SK-N-SH (cell line): ENCODE measurements around the gene DEPDC1B. TPM values are rescaled to one million over a fixed set of nuclear protein-coding genes. Genes with fewer than 3 reads are reported as not detected.

Experiments
- CTCF ChIA-PET: fragments of 300-600, 350-600 bp; formaldehyde crosslinking; extraction: SDS; loops from one replicate; lab custom pipeline; 2021; lab: Yijun Ruan, JAX
- POLR2A ChIA-PET: fragments of 350-600 bp; sonication (Branson Sonifier 250); formaldehyde crosslinking; extraction: SDS; loops from one replicate; lab custom pipeline; 2020; ENCODE audit warnings: antibody characterized with exemption, inconsistent platforms; lab: Yijun Ruan, JAX
- DNase-seq: peaks from one replicate; pipeline ENCODE4 v3.0.0; 2012
- H2AFZ ChIP-seq: fragments of 200-600 bp; sonication (generic); 2 replicates; pipeline ENCODE4 v1.8.1; 2016; ENCODE audit warnings: antibody characterized with exemption, mild to moderate bottlenecking, low read depth
- H3F3A ChIP-seq: fragments of 200-600 bp; sonication (generic); replicated peaks from 2 replicates; pipeline ENCODE3; 2016; ENCODE audit warnings: antibody characterized with exemption, mild to moderate bottlenecking; ENCODE audit not compliant: insufficient read depth
- H3K27ac ChIP-seq, 2 experiments: fragments of 200-500 bp in 1 of 2; fragments of 200-600 bp in 1 of 2; sonication (Bioruptor generic) in 1 of 2; sonication (generic), shearing (Covaris generic) in 1 of 2; 2 replicates each; pipeline versions ENCODE4 v1.5.1 to v1.6.1; 2014 to 2016; ENCODE audit warnings: low read depth in 2 of 2, inconsistent platforms in 1 of 2, low read length in 1 of 2, mild to moderate bottlenecking in 1 of 2, mixed read lengths in 1 of 2
- H3K27me3 ChIP-seq: fragments of 200-600 bp; sonication (generic), shearing (Covaris generic); 2 replicates; pipeline ENCODE4 v1.6.1; 2016; ENCODE audit warnings: mixed run types; ENCODE audit not compliant: insufficient read depth
- H3K36me3 ChIP-seq, 2 experiments: fragments of 200-500 bp in 1 of 2; fragments of 200-600 bp in 1 of 2; sonication (Bioruptor generic) in 1 of 2; sonication (generic) in 1 of 2; replicated peaks in 1 of 2; 2 replicates each; pipeline versions ENCODE3 to v1.5.1; 2014 to 2016; ENCODE audit warnings: low read length in 1 of 2, mild to moderate bottlenecking in 1 of 2; ENCODE audit not compliant: insufficient read depth in 2 of 2, control insufficient read depth in 1 of 2
- H3K4me1 ChIP-seq, 2 experiments: fragments of 200-500 bp in 1 of 2; fragments of 200-600 bp in 1 of 2; sonication (Bioruptor generic) in 1 of 2; sonication (generic), shearing (Covaris generic) in 1 of 2; 2 replicates each; pipeline versions ENCODE4 v1.5.1 to v1.6.1; 2014 to 2016; ENCODE audit warnings: low read depth in 1 of 2, low read length in 1 of 2, mixed run types in 1 of 2; ENCODE audit not compliant: insufficient read depth in 2 of 2, control insufficient read depth in 1 of 2
- H3K4me2 ChIP-seq: fragments of 200-600 bp; sonication (generic), shearing (Covaris generic); 2 replicates; pipeline ENCODE4 v1.6.1; 2017; ENCODE audit warnings: mixed run types
- H3K4me3 ChIP-seq, 2 experiments: fragments of 200-500 bp in 1 of 2; fragments of 200-600 bp in 1 of 2; sonication (Bioruptor generic) in 1 of 2; sonication (generic), shearing (Covaris generic) in 1 of 2; 2 replicates each; pipeline versions ENCODE4 v1.5.1 to v1.8.1; 2014 to 2016; ENCODE audit warnings: low read depth in 2 of 2, inconsistent platforms in 1 of 2, low read length in 1 of 2, mild to moderate bottlenecking in 1 of 2, mixed read lengths in 1 of 2, moderate library complexity in 1 of 2
- H3K79me2 ChIP-seq: fragments of 200-600 bp; sonication (generic); 2 replicates; pipeline ENCODE4 v1.8.1; 2017; ENCODE audit warnings: mild to moderate bottlenecking; ENCODE audit not compliant: insufficient read depth
- H3K9ac ChIP-seq: fragments of 200-600 bp; sonication (generic); 2 replicates; pipeline ENCODE4 v1.6.1; 2017; ENCODE audit warnings: mixed run types
- H3K9me2 ChIP-seq: fragments of 200-600 bp; sonication (generic); 2 replicates; pipeline ENCODE4 v1.6.1; 2017; ENCODE audit warnings: mixed run types
- H3K9me3 ChIP-seq: fragments of 200-600 bp; sonication (generic); 2 replicates; pipeline ENCODE4 v1.6.1; 2017; ENCODE audit warnings: mixed run types, mild to moderate bottlenecking, moderate library complexity
- H4K20me1 ChIP-seq: fragments of 200-600 bp; sonication (generic); 2 replicates; pipeline ENCODE4 v1.6.1; 2017; ENCODE audit warnings: mild to moderate bottlenecking, mixed run types; ENCODE audit not compliant: insufficient read depth
- CHD2 ChIP-seq: fragments of 150-350 bp; IDR thresholded peaks from 2 replicates; pipeline ENCODE4 v1.6.1; 2018; ENCODE audit warnings: low read length; ENCODE audit not compliant: partially characterized antibody
- EP300 ChIP-seq, 2 experiments: IDR thresholded peaks; 2 replicates each; pipeline versions ENCODE4 v1.4.0 to v1.6.1; 2012; ENCODE audit warnings: borderline replicate concordance in 1 of 2, low read depth in 1 of 2, low read length in 1 of 2
- FOSL2 ChIP-seq: IDR thresholded peaks from 2 replicates; pipeline ENCODE4 v1.4.0; 2012; ENCODE audit warnings: low read depth, mild to moderate bottlenecking, moderate library complexity, borderline replicate concordance
- FOXJ3 ChIP-seq: sonication (generic); formaldehyde crosslinking; IDR thresholded peaks from 2 replicates; pipeline ENCODE4 v1.5.1; 2020; ENCODE audit warnings: mild to moderate bottlenecking, missing genetic modification reagents
- FOXM1 ChIP-seq: IDR thresholded peaks from 2 replicates; pipeline ENCODE4 v1.4.0; 2012; ENCODE audit warnings: low read depth, mild to moderate bottlenecking
- GABPA ChIP-seq: IDR thresholded peaks from 2 replicates; pipeline ENCODE4 v1.4.0; 2012; ENCODE audit warnings: low read depth, mild to moderate bottlenecking
- GATA2 ChIP-seq: sonication (generic); formaldehyde crosslinking; IDR thresholded peaks from 2 replicates; pipeline ENCODE4 v1.5.0; 2020; ENCODE audit warnings: mild to moderate bottlenecking, missing genetic modification reagents
- MEF2A ChIP-seq: IDR thresholded peaks from 2 replicates; pipeline ENCODE4 v1.4.0; 2012; ENCODE audit warnings: low read depth, borderline replicate concordance
- MXI1 ChIP-seq: IDR thresholded peaks from 2 replicates; pipeline ENCODE4 v1.6.1; 2012; ENCODE audit warnings: mild to moderate bottlenecking, low read depth, low read length, improper control_type of control experiment
- NFIC ChIP-seq: IDR thresholded peaks from 2 replicates; pipeline ENCODE4 v1.4.0; 2012; ENCODE audit warnings: borderline replicate concordance
- RAD21 ChIP-seq: IDR thresholded peaks from 2 replicates; pipeline ENCODE4 v1.6.1; 2012; ENCODE audit warnings: mild to moderate bottlenecking, low read length
- RXRA ChIP-seq: IDR thresholded peaks from 2 replicates; pipeline ENCODE4 v1.4.0; 2012; ENCODE audit warnings: low read depth, mild to moderate bottlenecking, borderline replicate concordance
- SMC3 ChIP-seq: IDR thresholded peaks from 2 replicates; pipeline ENCODE4 v1.6.1; 2012; ENCODE audit warnings: low read depth, low read length, improper control_type of control experiment
- TAF1 ChIP-seq: IDR thresholded peaks from 2 replicates; pipeline ENCODE4 v1.6.1; 2012; ENCODE audit warnings: low read depth, mild to moderate bottlenecking, low read length, moderate library complexity, borderline replicate concordance
- TCF12 ChIP-seq: IDR thresholded peaks from 2 replicates; pipeline ENCODE4 v1.4.0; 2012
- YY1 ChIP-seq: IDR thresholded peaks from 2 replicates; pipeline ENCODE4 v1.4.0; 2012; ENCODE audit warnings: low read depth, mild to moderate bottlenecking
- WGBS: methylation state at CpG from one replicate; pipeline ENCODE4 v1.1.6; 2017; ENCODE audit warnings: low lambda C conversion rate; 5-methylcytosine and 5-hydroxymethylcytosine counted together
- polyA plus RNA-seq, 3 experiments: library from polyadenylated mRNA; depleted of rRNA; stranded (reverse); fragments of >200 nt; gene quantifications; 2 replicates each; pipeline ENCODE4 v1.2.3, GENCODE V29; 2012

Gene DEPDC1B
- polyA plus RNA-seq, 1 of the 3 experiments (the other 2 are of a cell fraction), result 4.7 TPM

GRCh38 chr5:60634051-60634450 is 65.9 kb downstream of the DEPDC1B start:
- no peak for DNase-seq
- H3K36me3 ChIP-seq, result peaks cover 0 to 8% of the 10 kb centered on the region in 2 experiments
- no peak overlapping the region for H3K4me3 ChIP-seq
- H2AFZ ChIP-seq, result no peak overlapping the region
- no peaks in the 10 kb centered on the region for H3K9me2 ChIP-seq
- no peak overlapping the region for H3K9ac ChIP-seq
- WGBS, result 82% methylated on average over 6 of the region's 6 CpGs
- POLR2A ChIA-PET, result no interaction called here
- CTCF ChIA-PET, result no interaction called here
- no peak overlapping the region for H3K27ac ChIP-seq
- H3K27me3 ChIP-seq, result no peaks in the 10 kb centered on the region
- H3K4me1 ChIP-seq, result peaks cover 0 to 3% of the 10 kb centered on the region in 2 experiments; a peak in 2 of 4 replicates
- no peaks in the 10 kb centered on the region for H3K9me3 ChIP-seq
- H4K20me1 ChIP-seq, result no peaks in the 10 kb centered on the region
- H3K4me2 ChIP-seq, result no peak overlapping the region
- TF ChIP-seq FOSL2 (no peak), YY1 (no peak), RXRA (no peak), CHD2 (no peak), FOXM1 (no peak), GATA2 (no peak), NFIC (no peak), RAD21 (no peak), SMC3 (no peak), TAF1 (no peak), GABPA (no peak), TCF12 (no peak), MXI1 (no peak)
- TF ChIP-seq, all 33 proteins: peak for 0
- no peaks in the 10 kb centered on the region for H3K79me2 ChIP-seq
- peaks cover 11% of the 10 kb centered on the region for H3F3A ChIP-seq

DNA sequence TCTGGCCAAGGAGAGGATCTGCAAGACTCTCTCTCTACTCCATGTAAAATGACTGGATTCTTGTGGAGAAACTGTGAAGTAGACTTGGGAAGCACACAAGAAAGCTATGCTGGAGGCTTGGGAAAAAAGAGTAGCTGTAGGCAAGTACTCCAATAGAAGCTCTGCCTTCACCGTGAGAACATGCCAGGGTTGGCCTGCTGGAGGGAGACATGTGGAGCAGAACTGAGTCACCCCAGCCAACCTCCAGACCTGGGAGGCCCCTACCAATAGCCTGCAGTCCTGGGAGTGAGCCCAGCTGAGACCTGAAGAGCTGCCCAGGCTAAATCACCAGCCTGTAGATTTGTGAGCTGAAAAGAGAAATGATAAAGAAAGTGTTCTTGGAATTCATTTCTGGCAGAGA is 66.6 kb downstream of the DEPDC1B start:
- Histone ChIP-seq H4K20me1 (no peaks in the 10 kb centered on the region), H3K4me1 (peaks cover 0 to 3% of the 10 kb centered on the region in 2 experiments; a peak in 2 of 4 replicates), H3K9me2 (no peaks in the 10 kb centered on the region), H3K79me2 (no peaks in the 10 kb centered on the region), H3K4me2 (0 out of 2 replicates have a peak overlapping the region, but pooled peaks have one; percentile 18), H3K9ac (no peak overlapping the region), H3K27ac (0 out of 4 replicates have a peak overlapping the region, but pooled peaks of 1 of the 2 experiments have one; percentile 36), H2AFZ (no peak overlapping the region), H3K9me3 (no peaks in the 10 kb centered on the region), H3K4me3 (no peak overlapping the region), H3F3A (peaks cover 11% of the 10 kb centered on the region), H3K36me3 (peaks cover 0 to 5% of the 10 kb centered on the region in 2 experiments), H3K27me3 (no peaks in the 10 kb centered on the region)
- POLR2A ChIA-PET, result no interaction called here
- CTCF ChIA-PET, result interaction anchor here (1.9 kb wide), 1 partner anchor 36 kb away, joined by 8 read pairs; no protein-coding TSS in a partner anchor
- DNase-seq, result no peak
- 92% methylated on average over 1 of the region's 1 CpG for WGBS
- TF ChIP-seq FOXJ3 (CRISPR knock-in tag) (no peak), GATA2 (no peak), RAD21 (no peak), MXI1 (no peak)

DNA sequence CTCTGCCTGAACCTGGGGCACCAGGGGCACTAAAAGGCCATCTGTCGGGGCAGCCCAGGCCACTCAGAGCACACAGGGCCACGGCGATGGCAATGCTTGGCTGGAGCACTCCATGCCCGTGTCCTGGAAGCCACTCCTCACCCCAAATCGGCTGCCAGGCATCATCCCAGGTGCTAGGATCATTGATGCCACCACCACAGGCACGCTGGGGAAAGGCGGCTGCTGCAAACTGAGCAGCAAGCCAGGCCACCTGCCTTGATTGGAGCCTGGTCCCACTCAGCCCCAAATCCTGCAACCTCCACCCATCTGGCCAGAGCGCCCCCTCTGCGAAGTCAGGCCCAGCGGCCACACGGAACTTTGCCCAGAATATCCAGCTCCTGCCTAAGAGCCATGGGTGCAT is 67.8 kb downstream of the DEPDC1B start:
- Histone ChIP-seq H3K4me1 (peaks cover 0 to 3% of the 10 kb centered on the region in 2 experiments; a peak in 2 of 4 replicates), H3K4me2 (no peak overlapping the region), H3K9ac (no peak overlapping the region)
- DNase-seq, result no peak
- 98% methylated on average over 7 of the region's 11 CpGs for WGBS
- CTCF ChIA-PET, result interaction anchor here (1.9 kb wide), 1 partner anchor 37 kb away, joined by 8 read pairs; no protein-coding TSS in a partner anchor
- TF ChIP-seq MEF2A (no peak), EP300 (IDR thresholded peaks at IDR 0.05; ENCODE audit: borderline replicate concordance in 1 of 2, low read depth in 1 of 2, low read length in 1 of 2) (no peak)
- TF ChIP-seq, all 33 proteins: peak for 0
- POLR2A ChIA-PET, result no interaction called here
- H3K36me3 ChIP-seq, result peaks cover 0 to 3% of the 10 kb centered on the region in 2 experiments
- H3K79me2 ChIP-seq, result no peaks in the 10 kb centered on the region
- H4K20me1 ChIP-seq, result no peaks in the 10 kb centered on the region
- no peak overlapping the region for H3K4me3 ChIP-seq
- no peaks in the 10 kb centered on the region for H3K9me3 ChIP-seq
- H3K27ac ChIP-seq, result no peak overlapping the region
- no peaks in the 10 kb centered on the region for H3K9me2 ChIP-seq
- peaks cover 11% of the 10 kb centered on the region for H3F3A ChIP-seq
- no peak overlapping the region for H2AFZ ChIP-seq
- H3K27me3 ChIP-seq, result no peaks in the 10 kb centered on the region
